Uterus (tissue), 4 donors: ENCODE data around the gene XDH. TPM values are rescaled to one million over a fixed set of nuclear protein-coding genes. Genes with fewer than 3 reads are reported as not detected.

Experiments used
- DNase-seq, 2 donors: peaks; one replicate each; pipeline ENCODE4 v3.0.0-alpha.2; 2019 to 2020
- H3K27ac ChIP-seq, 2 donors: fragments of 200-600 bp; sonication (generic); 1 replicate in 1 of 2; 2 replicates in 1 of 2; pipeline ENCODE4 v1.5.1; 2016 to 2018
- H3K27me3 ChIP-seq, 2 donors: fragments of 200-600 bp; sonication (generic); one replicate each; pipeline ENCODE4 v1.5.1; 2018 to 2019; ENCODE audit warnings: control low read depth in 1 of 2
- H3K36me3 ChIP-seq, 2 donors: fragments of 200-600 bp; sonication (generic); one replicate each; pipeline ENCODE4 v1.5.1; 2019; ENCODE audit warnings: control low read depth in 1 of 2
- H3K4me1 ChIP-seq, 2 donors: fragments of 200-600 bp; sonication (generic); one replicate each; pipeline ENCODE4 v1.5.1; 2018 to 2019; ENCODE audit warnings: control low read depth in 1 of 2
- H3K4me3 ChIP-seq, 2 donors: fragments of 200-600 bp; sonication (generic); 1 replicate in 1 of 2; 2 replicates in 1 of 2; pipeline ENCODE4 v1.5.1; 2018 to 2019; ENCODE audit warnings: mild to moderate bottlenecking in 1 of 2
- H3K9me3 ChIP-seq, 2 donors: fragments of 200-600 bp; sonication (generic); one replicate each; pipeline ENCODE4 v1.5.1; 2019; ENCODE audit warnings: control low read depth in 1 of 2
- POLR2A ChIP-seq, 2 donors: fragments of 450-650 bp; IDR thresholded peaks; one replicate each; pipeline ENCODE4 v1.6.1; 2016; ENCODE audit warnings: antibody characterized with exemption in 2 of 2, mild to moderate bottlenecking in 1 of 2, moderate library complexity in 1 of 2
- intact Hi-C: fragments of 100-400 bp; cut with DNase I; formaldehyde crosslinking; loops from one replicate; pipeline ENCODE4 v1.15.1; 2023; ENCODE audit warnings: low total_unique reads
- total RNA-seq, 4 donors: library from RNA; depleted of rRNA in 3 of 4; stranded (reverse); fragments of >200 nt in 3 of 4; gene quantifications; one replicate each; pipeline versions ENCODE4 v1.1.0 to v1.2.4, GENCODE V29; 2014 to 2023
- TF ChIP-seq, protein P1 (sequence below), 4 experiments: fragments of 200-600 bp in 2 of 4; fragments of 450-650 bp in 2 of 4; sonication (generic) in 2 of 4; IDR thresholded peaks; one replicate each; pipeline ENCODE4 v1.5.1; 2016 to 2019; ENCODE audit warnings: antibody characterized with exemption in 4 of 4, mild to moderate bottlenecking in 2 of 4, moderate library complexity in 1 of 4
- donor health status: DM: yes; HTN: yes; CAD: no.

Gene XDH
- total RNA-seq, 4 donors from 2014 or later = 0.35 TPM; not detected in 3

DNA sequence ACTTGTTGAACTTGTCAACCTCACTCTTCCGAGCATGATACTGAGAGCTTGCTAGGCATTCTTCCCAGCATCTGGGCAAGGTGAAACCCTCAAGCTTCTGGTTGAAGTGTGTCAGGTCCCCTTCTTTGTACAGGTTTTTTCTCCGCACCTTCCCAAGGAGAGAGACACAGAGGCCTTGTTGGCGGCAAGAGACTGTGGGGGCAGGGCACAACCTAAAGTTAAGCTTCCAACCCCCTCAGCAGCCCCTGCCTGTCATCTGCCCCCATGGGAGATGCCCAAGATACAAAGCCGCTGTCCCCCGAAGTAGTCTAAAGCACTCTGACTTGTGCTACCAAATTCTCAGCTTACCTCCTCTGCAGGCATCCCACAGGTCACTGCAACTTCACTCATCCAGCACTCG lies 64.9 kb downstream of the XDH start:
- no peaks in the 10 kb centered on the region for H3K36me3 ChIP-seq
- H3K9me3 ChIP-seq = no peaks in the 10 kb centered on the region
- H3K4me1 ChIP-seq = no peaks in the 10 kb centered on the region
- TF ChIP-seq POLR2A (IDR thresholded peaks at IDR 0.05) = no peak
- TF ChIP-seq, protein P1, sequence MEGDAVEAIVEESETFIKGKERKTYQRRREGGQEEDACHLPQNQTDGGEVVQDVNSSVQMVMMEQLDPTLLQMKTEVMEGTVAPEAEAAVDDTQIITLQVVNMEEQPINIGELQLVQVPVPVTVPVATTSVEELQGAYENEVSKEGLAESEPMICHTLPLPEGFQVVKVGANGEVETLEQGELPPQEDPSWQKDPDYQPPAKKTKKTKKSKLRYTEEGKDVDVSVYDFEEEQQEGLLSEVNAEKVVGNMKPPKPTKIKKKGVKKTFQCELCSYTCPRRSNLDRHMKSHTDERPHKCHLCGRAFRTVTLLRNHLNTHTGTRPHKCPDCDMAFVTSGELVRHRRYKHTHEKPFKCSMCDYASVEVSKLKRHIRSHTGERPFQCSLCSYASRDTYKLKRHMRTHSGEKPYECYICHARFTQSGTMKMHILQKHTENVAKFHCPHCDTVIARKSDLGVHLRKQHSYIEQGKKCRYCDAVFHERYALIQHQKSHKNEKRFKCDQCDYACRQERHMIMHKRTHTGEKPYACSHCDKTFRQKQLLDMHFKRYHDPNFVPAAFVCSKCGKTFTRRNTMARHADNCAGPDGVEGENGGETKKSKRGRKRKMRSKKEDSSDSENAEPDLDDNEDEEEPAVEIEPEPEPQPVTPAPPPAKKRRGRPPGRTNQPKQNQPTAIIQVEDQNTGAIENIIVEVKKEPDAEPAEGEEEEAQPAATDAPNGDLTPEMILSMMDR (IDR thresholded peaks at IDR 0.05) = no peak
- no peak overlapping the region for H3K27ac ChIP-seq
- H3K4me3 ChIP-seq = no peak overlapping the region
- intact Hi-C loops = no loop called here
- DNase-seq = no peak
- H3K27me3 ChIP-seq = no peaks in the 10 kb centered on the region

DNA sequence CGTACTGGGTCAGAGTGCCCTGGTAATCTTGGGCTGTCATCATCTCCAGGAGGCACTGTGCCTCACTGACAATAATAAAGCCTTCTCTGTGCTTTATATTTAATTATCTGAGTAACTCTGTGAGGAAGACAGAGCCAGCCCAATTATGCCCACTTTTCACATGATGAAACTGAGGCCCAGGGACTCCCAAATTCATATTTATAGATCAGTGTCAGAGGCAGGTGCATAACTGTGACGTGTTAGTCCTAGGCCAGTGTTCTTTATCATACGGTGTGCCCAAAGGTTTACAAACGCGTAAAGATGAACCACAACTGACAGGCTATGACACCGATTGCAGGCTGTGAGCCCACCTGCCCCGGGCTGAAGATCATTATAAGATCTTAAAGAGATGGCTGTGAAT lies 65.4 kb downstream of the XDH start:
- DNase-seq = no peak
- Histone ChIP-seq H3K36me3 (no peaks in the 10 kb centered on the region), H3K27me3 (no peaks in the 10 kb centered on the region), H3K27ac (no peak overlapping the region), H3K4me1 (no peaks in the 10 kb centered on the region), H3K4me3 (no peak overlapping the region), H3K9me3 (no peaks in the 10 kb centered on the region)
- TF ChIP-seq POLR2A (IDR thresholded peaks at IDR 0.05) = no peak
- TF ChIP-seq, protein P1 (IDR thresholded peaks at IDR 0.05) = no peak
- intact Hi-C loops = no loop called here

DNA sequence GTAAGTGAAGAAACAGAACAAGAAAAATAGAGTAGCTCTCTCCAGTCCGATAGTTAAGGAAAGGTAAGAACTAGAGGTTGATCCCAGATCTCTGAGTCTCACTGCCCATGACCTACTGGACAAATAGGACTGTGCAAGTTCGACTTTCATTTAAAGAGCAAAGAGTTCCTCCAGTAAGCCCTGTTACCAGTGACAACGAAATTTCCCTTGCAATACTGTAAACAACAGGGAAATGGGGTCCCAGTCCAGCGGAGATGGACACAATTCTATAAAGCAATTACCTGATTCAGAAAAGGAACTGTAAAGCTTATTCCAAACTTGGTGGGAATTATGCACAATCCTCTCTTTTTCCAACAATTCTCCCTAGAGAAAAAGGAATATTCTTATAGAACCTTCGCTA lies 65.9 kb downstream of the XDH start:
- H3K27me3 ChIP-seq = no peaks in the 10 kb centered on the region
- no peak for TF ChIP-seq POLR2A (IDR thresholded peaks at IDR 0.05)
- TF ChIP-seq, protein P1 (IDR thresholded peaks at IDR 0.05) = no peak
- no peak overlapping the region for H3K27ac ChIP-seq
- no peaks in the 10 kb centered on the region for H3K4me1 ChIP-seq
- H3K9me3 ChIP-seq = no peaks in the 10 kb centered on the region
- intact Hi-C loops = no loop called here
- no peak for DNase-seq
- no peaks in the 10 kb centered on the region for H3K36me3 ChIP-seq
- no peak overlapping the region for H3K4me3 ChIP-seq

DNA sequence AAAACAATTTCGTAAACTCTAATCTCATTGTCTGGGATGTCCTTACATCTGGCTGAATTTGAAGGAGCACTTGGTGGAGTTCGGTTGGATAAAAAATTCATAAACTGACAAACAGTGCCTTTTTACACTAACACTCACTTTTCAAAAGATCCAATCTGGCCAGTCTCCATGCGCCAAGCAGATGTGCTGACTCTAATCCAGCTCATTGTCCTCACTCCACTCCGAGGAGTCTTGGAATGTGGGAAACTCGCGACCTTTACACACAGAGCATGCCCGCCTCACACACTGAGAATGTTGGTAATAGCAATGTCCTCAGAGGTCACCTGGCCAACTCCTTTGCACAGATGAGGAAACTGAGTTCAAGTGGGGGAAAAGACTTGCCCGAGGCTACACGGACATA lies 66.8 kb downstream of the XDH start:
- DNase-seq = no peak
- no peak for TF ChIP-seq POLR2A (IDR thresholded peaks at IDR 0.05)
- TF ChIP-seq, protein P1 (IDR thresholded peaks at IDR 0.05) = no peak
- Histone ChIP-seq H3K4me3 (no peak overlapping the region), H3K27me3 (no peaks in the 10 kb centered on the region), H3K9me3 (no peaks in the 10 kb centered on the region), H3K36me3 (no peaks in the 10 kb centered on the region), H3K27ac (no peak overlapping the region), H3K4me1 (no peaks in the 10 kb centered on the region)
- intact Hi-C loops = no loop called here

DNA sequence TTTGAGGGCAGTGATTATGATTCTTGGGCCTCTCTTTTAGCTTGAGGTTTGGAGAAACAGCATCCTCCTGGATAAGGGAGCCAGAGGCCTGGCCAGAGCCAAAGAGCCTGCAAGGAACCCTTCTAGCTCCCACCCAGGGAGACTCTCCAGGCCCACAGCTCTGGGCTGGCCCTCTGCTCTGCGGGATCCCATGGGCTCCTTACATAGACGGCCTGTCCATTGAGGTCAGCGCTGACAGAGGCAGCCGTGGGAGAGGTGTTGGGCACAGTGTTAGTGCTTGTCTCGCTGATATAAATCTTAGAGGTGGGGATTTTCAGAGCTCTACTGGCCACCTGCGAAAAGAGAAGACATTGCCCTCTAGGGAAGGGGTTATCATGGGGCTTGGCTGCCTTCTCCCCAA lies 67.2 kb downstream of the XDH start:
- H3K36me3 ChIP-seq = no peaks in the 10 kb centered on the region
- TF ChIP-seq, protein P1 (IDR thresholded peaks at IDR 0.05) = no peak
- no peak for TF ChIP-seq POLR2A (IDR thresholded peaks at IDR 0.05)
- no peak for DNase-seq
- intact Hi-C loops = no loop called here
- H3K27me3 ChIP-seq = no peaks in the 10 kb centered on the region
- no peaks in the 10 kb centered on the region for H3K9me3 ChIP-seq
- H3K27ac ChIP-seq = no peak overlapping the region
- H3K4me1 ChIP-seq = no peaks in the 10 kb centered on the region
- no peak overlapping the region for H3K4me3 ChIP-seq
